Astrocyte (in vitro differentiated cells and primary cell): ENCODE results near the gene TPM4.

Experiments
- CTCF ChIP-seq: IDR thresholded peaks from 2 replicates; pipeline ENCODE4 v1.5.1; 2011; ENCODE audit warnings: low read depth, mild to moderate bottlenecking, inconsistent platforms, low read length, moderate library complexity; ENCODE audit not compliant: insufficient read depth
- EZH2 ChIP-seq: IDR thresholded peaks from 2 replicates; pipeline ENCODE4 v1.6.1; 2012; ENCODE audit warnings: mild to moderate bottlenecking, low read length, inconsistent platforms; ENCODE audit not compliant: insufficient read depth

DNA sequence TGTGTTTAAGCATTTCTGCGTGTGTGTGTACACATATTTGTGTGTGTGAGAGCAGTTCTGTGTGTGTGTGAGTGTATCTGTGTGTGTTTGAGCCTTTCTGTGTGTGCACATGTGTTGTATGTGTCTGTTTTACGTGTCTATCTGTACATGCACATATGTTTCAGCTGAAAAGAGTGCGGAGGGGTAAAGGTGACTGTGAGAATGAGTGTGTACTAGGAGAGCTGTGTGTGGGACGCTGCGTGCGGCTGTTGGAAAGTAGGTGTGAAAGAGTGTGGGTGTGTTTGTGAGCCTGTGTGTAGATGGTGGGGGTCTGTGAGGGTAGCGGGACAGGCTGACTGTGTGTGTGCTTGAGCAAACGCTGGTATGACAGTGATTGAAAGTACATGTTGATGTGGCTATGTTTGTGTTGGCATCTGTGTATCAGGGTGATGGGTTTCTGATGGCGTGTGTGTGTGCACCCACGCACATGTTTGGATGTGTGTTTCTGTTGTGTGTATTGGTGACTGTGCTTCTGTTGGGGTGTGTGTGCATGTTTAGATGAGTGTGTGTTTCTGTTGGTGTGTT is 7.5 kb upstream of the TPM4 start:
- TF ChIP-seq CTCF (no peak), EZH2 (no peak)
